GM12878 (cell line): ENCODE data around the gene FAM234B. TPM values are rescaled to one million over a fixed set of nuclear protein-coding genes. Genes with fewer than 3 reads are reported as not detected.
A peak's percentile ranks its signal among the peaks of the same experiment; 100 is the strongest.

Experiments used
- ATAC-seq: fragments of 200-7000 bp; cut with Tn5 transposase; 3 replicates; pipeline ENCODE4 v1.9.1; 2020; ENCODE audit warnings: mild to moderate bottlenecking, moderate library complexity
- BruUV-seq: library from RNA; stranded (reverse); fragments of 400-500 nt; replicated peaks from 2 replicates; lab custom pipeline; 2021; lab: Mats Ljungman, UMichigan
- CTCF ChIA-PET: fragments of 300-600 bp; sonication (Branson Sonifier 250); formaldehyde crosslinking; extraction: SDS; loops from one replicate; lab custom pipeline; 2021; ENCODE audit warnings: inconsistent platforms; lab: Yijun Ruan, JAX
- POLR2A ChIA-PET: fragments of 350-600 bp; formaldehyde crosslinking; extraction: SDS; loops from one replicate; lab custom pipeline; 2021; ENCODE audit warnings: inconsistent platforms; lab: Charles Lee
- RAD21 ChIA-PET: fragments of 300-600 bp; sonication (Branson Sonifier 250); formaldehyde crosslinking; loops from one replicate; lab custom pipeline; 2023; ENCODE audit warnings: antibody characterized with exemption; ENCODE audit not compliant: unreplicated experiment; lab: Charles Lee
- SMC1A ChIA-PET: fragments of 300-600 bp; sonication (Branson Sonifier 250); formaldehyde crosslinking; loops from one replicate; lab custom pipeline; 2023; ENCODE audit not compliant: unreplicated experiment, uncharacterized antibody; lab: Charles Lee
- DNase-seq: peaks from one replicate; pipeline ENCODE4 v3.0.0-alpha.2; 2011; ENCODE audit warnings: low read depth, low spot score
- FAIRE-seq: peaks from 3 replicates; lab custom pipeline; 2011; peaks lifted over from hg19 to GRCh38; lab: Jason Lieb, UNC
- H2AFZ ChIP-seq: 2 replicates; pipeline ENCODE4 v1.6.0; 2011; ENCODE audit warnings: low read depth, low read length, control low read depth; ENCODE audit not compliant: control insufficient read depth
- H3K27ac ChIP-seq: 2 replicates; pipeline ENCODE4 v1.5.1; 2011; ENCODE audit warnings: control low read depth; ENCODE audit not compliant: control insufficient read depth, insufficient read depth
- H3K27me3 ChIP-seq, 2 experiments: replicated peaks in 1 of 2; 2 replicates each; pipeline versions ENCODE4 v1.6.0 to v1.6.1; 2011; ENCODE audit warnings: low read length in 1 of 2; ENCODE audit not compliant: control insufficient read depth in 2 of 2, insufficient read depth in 2 of 2
- H3K36me3 ChIP-seq, 2 experiments: 2 replicates each; pipeline ENCODE4 v1.5.1; 2011; ENCODE audit warnings: low read length in 1 of 2; ENCODE audit not compliant: control insufficient read depth in 2 of 2, insufficient read depth in 2 of 2
- H3K4me1 ChIP-seq: 2 replicates; pipeline ENCODE4 v1.6.1; 2011; ENCODE audit warnings: mild to moderate bottlenecking, low read length, moderate library complexity, mixed read lengths; ENCODE audit not compliant: control insufficient read depth, insufficient read depth
- H3K4me2 ChIP-seq: 2 replicates; pipeline ENCODE4 v1.6.0; 2011; ENCODE audit warnings: control low read depth; ENCODE audit not compliant: control insufficient read depth, insufficient read depth
- H3K4me3 ChIP-seq: fragments of 200-600 bp; sonication (generic); 2 replicates; pipeline ENCODE4 v1.5.1; 2016
- H3K79me2 ChIP-seq: 2 replicates; pipeline ENCODE4 v1.6.0; 2011; ENCODE audit warnings: low read length; ENCODE audit not compliant: control insufficient read depth, insufficient read depth
- H3K9ac ChIP-seq: 2 replicates; pipeline ENCODE4 v1.8.0; 2011; ENCODE audit warnings: low read length, control low read depth, mixed read lengths; ENCODE audit not compliant: control insufficient read depth, insufficient read depth
- H3K9me3 ChIP-seq: replicated peaks from 3 replicates; pipeline ENCODE4 v1.5.1; 2011; ENCODE audit warnings: mild to moderate bottlenecking, low read length; ENCODE audit not compliant: control insufficient read depth, insufficient read depth
- H4K20me1 ChIP-seq: 2 replicates; pipeline ENCODE4 v1.6.0; 2011; ENCODE audit not compliant: control insufficient read depth, insufficient read depth
- BACH1 ChIP-seq: fragments of 450-650 bp; IDR thresholded peaks from 2 replicates; pipeline ENCODE4 v1.6.1; 2017; ENCODE audit warnings: mild to moderate bottlenecking, borderline replicate concordance
- ESRRA ChIP-seq: IDR thresholded peaks from 2 replicates; pipeline ENCODE4 v1.6.1; 2012; ENCODE audit warnings: mild to moderate bottlenecking, low read length, improper control_type of control experiment
- GATAD2B ChIP-seq: fragments of 450-650 bp; conservative IDR thresholded peaks from 2 replicates; pipeline ENCODE4 v1.6.1; 2017; ENCODE audit warnings: low read depth, mild to moderate bottlenecking, moderate library complexity
- NFXL1 ChIP-seq: fragments of 450-650 bp; IDR thresholded peaks from 2 replicates; pipeline ENCODE4 v1.6.1; 2017; ENCODE audit warnings: antibody characterized with exemption, mild to moderate bottlenecking, borderline replicate concordance
- RB1 ChIP-seq: fragments of 450-650 bp; formaldehyde crosslinking; IDR thresholded peaks from 2 replicates; pipeline ENCODE4 v1.6.1; 2017; ENCODE audit warnings: mild to moderate bottlenecking, borderline replicate concordance
- ZNF24 ChIP-seq: fragments of 450-650 bp; IDR thresholded peaks from 2 replicates; pipeline ENCODE4 v1.6.1; 2017; ENCODE audit warnings: antibody characterized with exemption, mild to moderate bottlenecking
- WGBS: methylation state at CpG from one replicate; pipeline ENCODE4 v1.1.6; 2016; ENCODE audit warnings: low lambda C conversion rate; ENCODE audit not compliant: insufficient replicate concordance, insufficient coverage; ENCODE audit errors: missing lambda C conversion rate; 5-methylcytosine and 5-hydroxymethylcytosine counted together
- in situ Hi-C: fragments of 300-500 bp; cut with MboI; formaldehyde crosslinking; loops from 9 replicates; pipeline ENCODE4 v1.14.3; 2018; ENCODE audit warnings: mixed read lengths
- intact Hi-C: fragments of 100-400 bp; cut with micrococcal nuclease; formaldehyde crosslinking; loops from one replicate; pipeline ENCODE4 v1.14.2; 2022; ENCODE audit not compliant: unreplicated experiment
- polyA plus RNA-seq, 11 experiments: library from polyadenylated mRNA; depleted of rRNA in 4 of 11; unstranded in 6 of 11; stranded (reverse) in 5 of 11; fragments of >200 nt; fragmentation: Nextera tagmentation in 4 of 11; fragmentation: Illumina TruSeq in 1 of 11; extraction: Ambion mirVana in 4 of 11; extraction: Trizol in 1 of 11; gene quantifications; 1 replicate in 1 of 11; 2 replicates in 10 of 11; pipeline versions ENCODE4 v1.2.1 to v1.2.3, GENCODE V29; 2011 to 2016; ENCODE audit warnings: inconsistent platforms in 2 of 11, missing spikeins in 2 of 11, low read depth in 1 of 11
- total RNA-seq, 4 experiments: library from RNA; depleted of rRNA in 3 of 4; stranded (reverse); fragments of >200 nt in 3 of 4; fragmentation: Illumina TruSeq in 1 of 4; extraction: Trizol in 1 of 4; gene quantifications; 2 replicates each; pipeline versions ENCODE4 v1.2.1 to v1.2.3, GENCODE V29; 2013 to 2021
- TF ChIP-seq, protein P1 (sequence below), 3 experiments: IDR thresholded peaks in 2 of 3; conservative IDR thresholded peaks in 1 of 3; 2 replicates each; pipeline ENCODE4 v1.5.1; 2011; ENCODE audit warnings: low read depth in 3 of 3, low read length in 3 of 3, mild to moderate bottlenecking in 3 of 3, control low read depth in 2 of 3, moderate library complexity in 2 of 3, inconsistent platforms in 1 of 3, mixed read lengths in 1 of 3; ENCODE audit not compliant: control insufficient read depth in 2 of 3, insufficient read depth in 1 of 3; ENCODE audit errors: extremely low read depth in 1 of 3
- TF ChIP-seq, protein P2 (sequence below): fragments of 450-650 bp; IDR thresholded peaks from 2 replicates; pipeline ENCODE4 v1.6.1; 2017; ENCODE audit warnings: mild to moderate bottlenecking, low read depth, inconsistent platforms; ENCODE audit not compliant: poor library complexity, severe bottlenecking

FAM234B gene
- total and polyA plus RNA-seq, 10 of the 15 experiments (the other 5 are each of a cell fraction or from before 2014, with no cell fraction given): 0.09 to 2.8 (median 0.18) TPM

DNA sequence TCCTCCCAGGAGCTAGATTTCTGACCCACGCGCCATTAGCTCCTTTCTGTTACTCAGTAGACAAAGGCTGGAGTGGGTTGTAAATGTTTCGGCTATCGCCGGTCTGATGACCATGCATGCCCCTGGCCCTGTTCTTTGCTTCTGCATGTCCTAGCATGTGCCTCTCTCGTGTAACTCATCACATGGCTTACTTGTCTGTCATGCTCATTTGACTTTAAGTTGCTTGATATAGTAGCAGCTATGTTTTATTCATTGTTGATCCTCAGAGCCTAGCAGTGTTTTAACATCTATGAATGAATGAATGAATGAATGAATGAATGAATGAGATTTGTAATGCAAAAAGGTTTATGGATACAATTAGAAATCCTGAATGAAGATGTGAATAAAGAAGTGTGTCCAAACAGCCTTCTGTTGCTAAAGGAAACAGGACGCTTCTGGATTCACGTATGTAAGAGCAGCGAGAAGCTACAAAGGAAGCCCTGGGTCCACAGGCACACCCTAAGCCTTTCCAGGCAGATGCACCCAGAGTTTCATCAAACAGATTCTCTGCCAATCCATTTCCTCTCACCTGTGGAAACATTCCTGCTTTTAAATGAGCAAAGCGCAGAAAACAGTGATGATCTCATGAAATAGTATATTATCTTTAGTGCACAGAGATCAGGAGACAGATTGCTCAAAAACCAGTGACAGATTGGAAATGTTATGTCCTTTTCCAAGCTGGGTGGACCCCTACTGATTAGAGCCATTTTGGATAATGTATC is 55.8 kb downstream of the FAM234B start:
- 88% methylated on average over 10 of the region's 10 CpGs for WGBS
- H3K9ac ChIP-seq: no peak overlapping the region
- RAD21 ChIA-PET: interaction anchor here (1.4 kb wide), 1 partner anchor 112 kb away, joined by 5 read pairs; no protein-coding TSS in a partner anchor
- TF ChIP-seq ZNF24 (peak; percentile 74), NFXL1 (no peak)
- H3K79me2 ChIP-seq: no peaks in the 10 kb centered on the region
- POLR2A ChIA-PET: no interaction called here
- no peak overlapping the region for H2AFZ ChIP-seq
- H3K4me3 ChIP-seq: no peak overlapping the region
- no peaks in the 10 kb centered on the region for H3K36me3 ChIP-seq
- DNase-seq (no peak), ATAC-seq (no peak), FAIRE-seq (no peak)
- no TSS peak for BruUV-seq
- no peak overlapping the region for H3K27ac ChIP-seq
- intact Hi-C loops: loop anchor here (2.0 to 5.0 kb wide), 2 partner anchors 72 to 111 kb away; no protein-coding TSS in a partner anchor
- CTCF ChIA-PET: interaction anchor here (1.3 to 2.7 kb wide), 4 partner anchors 10 to 311 kb away, joined by 3 to 7 read pairs (median 4); no protein-coding TSS in a partner anchor
- no peaks in the 10 kb centered on the region for H3K9me3 ChIP-seq
- H3K4me2 ChIP-seq: no peak overlapping the region
- in situ Hi-C loops: no loop called here
- peaks cover 14% of the 10 kb centered on the region; the same call in 1 of the 2 replicates for H3K4me1 ChIP-seq
- SMC1A ChIA-PET: interaction anchor here (0.6 to 1.8 kb wide), 2 partner anchors 74 to 112 kb away, joined by 3 to 5 read pairs; no protein-coding TSS in a partner anchor
- H3K27me3 ChIP-seq: peaks cover 2 to 12% of the 10 kb centered on the region in 2 experiments; a peak in 3 of 4 replicates
- no peaks in the 10 kb centered on the region for H4K20me1 ChIP-seq

- H4K20me1 ChIP-seq: no peaks in the 10 kb centered on the region
- FAIRE-seq: no peak
- RAD21 ChIA-PET: interaction anchor here (1.4 kb wide), 1 partner anchor 111 kb away, joined by 5 read pairs; no protein-coding TSS in a partner anchor
- peak overlapping the region; percentile 28; the same call in 1 of the 2 replicates for H2AFZ ChIP-seq
- BruUV-seq: no TSS peak
- TF ChIP-seq GATAD2B (no peak), RB1 (no peak), BACH1 (no peak), ESRRA (no peak)
- TF ChIP-seq, protein P1, sequence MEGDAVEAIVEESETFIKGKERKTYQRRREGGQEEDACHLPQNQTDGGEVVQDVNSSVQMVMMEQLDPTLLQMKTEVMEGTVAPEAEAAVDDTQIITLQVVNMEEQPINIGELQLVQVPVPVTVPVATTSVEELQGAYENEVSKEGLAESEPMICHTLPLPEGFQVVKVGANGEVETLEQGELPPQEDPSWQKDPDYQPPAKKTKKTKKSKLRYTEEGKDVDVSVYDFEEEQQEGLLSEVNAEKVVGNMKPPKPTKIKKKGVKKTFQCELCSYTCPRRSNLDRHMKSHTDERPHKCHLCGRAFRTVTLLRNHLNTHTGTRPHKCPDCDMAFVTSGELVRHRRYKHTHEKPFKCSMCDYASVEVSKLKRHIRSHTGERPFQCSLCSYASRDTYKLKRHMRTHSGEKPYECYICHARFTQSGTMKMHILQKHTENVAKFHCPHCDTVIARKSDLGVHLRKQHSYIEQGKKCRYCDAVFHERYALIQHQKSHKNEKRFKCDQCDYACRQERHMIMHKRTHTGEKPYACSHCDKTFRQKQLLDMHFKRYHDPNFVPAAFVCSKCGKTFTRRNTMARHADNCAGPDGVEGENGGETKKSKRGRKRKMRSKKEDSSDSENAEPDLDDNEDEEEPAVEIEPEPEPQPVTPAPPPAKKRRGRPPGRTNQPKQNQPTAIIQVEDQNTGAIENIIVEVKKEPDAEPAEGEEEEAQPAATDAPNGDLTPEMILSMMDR (IDR thresholded peaks at IDR 0.05 in 2 of 3, conservative IDR thresholded peaks at IDR 0.05 in 1 of 3; ENCODE audit: control insufficient read depth in 2 of 3, extremely low read depth in 1 of 3, insufficient read depth in 1 of 3, low read depth in 3 of 3, low read length in 3 of 3): no peak
- TF ChIP-seq, protein P2, sequence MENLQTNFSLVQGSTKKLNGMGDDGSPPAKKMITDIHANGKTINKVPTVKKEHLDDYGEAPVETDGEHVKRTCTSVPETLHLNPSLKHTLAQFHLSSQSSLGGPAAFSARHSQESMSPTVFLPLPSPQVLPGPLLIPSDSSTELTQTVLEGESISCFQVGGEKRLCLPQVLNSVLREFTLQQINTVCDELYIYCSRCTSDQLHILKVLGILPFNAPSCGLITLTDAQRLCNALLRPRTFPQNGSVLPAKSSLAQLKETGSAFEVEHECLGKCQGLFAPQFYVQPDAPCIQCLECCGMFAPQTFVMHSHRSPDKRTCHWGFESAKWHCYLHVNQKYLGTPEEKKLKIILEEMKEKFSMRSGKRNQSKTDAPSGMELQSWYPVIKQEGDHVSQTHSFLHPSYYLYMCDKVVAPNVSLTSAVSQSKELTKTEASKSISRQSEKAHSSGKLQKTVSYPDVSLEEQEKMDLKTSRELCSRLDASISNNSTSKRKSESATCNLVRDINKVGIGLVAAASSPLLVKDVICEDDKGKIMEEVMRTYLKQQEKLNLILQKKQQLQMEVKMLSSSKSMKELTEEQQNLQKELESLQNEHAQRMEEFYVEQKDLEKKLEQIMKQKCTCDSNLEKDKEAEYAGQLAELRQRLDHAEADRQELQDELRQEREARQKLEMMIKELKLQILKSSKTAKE: no peak
- peak overlapping the region; percentile 51; the same call in 1 of the 2 replicates for H3K4me3 ChIP-seq
- H3K36me3 ChIP-seq: no peaks in the 10 kb centered on the region
- DNase-seq: no peak
- CTCF ChIA-PET: interaction anchor here (1.3 to 2.7 kb wide), 4 partner anchors 9 to 311 kb away, joined by 3 to 7 read pairs (median 4); no protein-coding TSS in a partner anchor
- H3K9ac ChIP-seq: no peak overlapping the region
- SMC1A ChIA-PET: interaction anchor here (0.6 kb wide), 1 partner anchor 73 kb away, joined by 3 read pairs; no protein-coding TSS in a partner anchor
- POLR2A ChIA-PET: no interaction called here
- peaks cover 14% of the 10 kb centered on the region; the same call in 1 of the 2 replicates for H3K4me1 ChIP-seq
- no peak overlapping the region for H3K27ac ChIP-seq
- H3K9me3 ChIP-seq: no peaks in the 10 kb centered on the region
- intact Hi-C loops: no loop called here
- peaks cover 2 to 12% of the 10 kb centered on the region in 2 experiments; a peak in 3 of 4 replicates for H3K27me3 ChIP-seq
- peak overlapping the region; percentile 85 for H3K4me2 ChIP-seq
- in situ Hi-C loops: no loop called here
- 29% methylated on average over 6 of the region's 6 CpGs for WGBS
- H3K79me2 ChIP-seq: no peaks in the 10 kb centered on the region
- no peak for ATAC-seq
Measured at GRCh38 chr12:13100605-13100881, 56.4 kb downstream of the FAM234B start.
